Neuronal stem cell (in vitro differentiated cells): ENCODE results near the gene CEP85L.
A peak's percentile ranks its signal among the peaks of the same experiment; 100 is the strongest.

Source experiments
- DNase-seq: peaks from one replicate; pipeline ENCODE4 v3.0.0-alpha.2; 2013; ENCODE audit warnings: low spot score
- H2AFZ ChIP-seq: one replicate; pipeline ENCODE4 v1.6.1; 2013; ENCODE audit warnings: mild to moderate bottlenecking, low read length, inconsistent platforms
- H2AK5ac ChIP-seq: 2 replicates; pipeline ENCODE4 v1.6.1; 2013; ENCODE audit warnings: low read depth, mild to moderate bottlenecking, inconsistent platforms, low read length, moderate library complexity, mixed read lengths
- H2BK120ac ChIP-seq: 2 replicates; pipeline ENCODE4 v1.6.1; 2013; ENCODE audit warnings: low read depth, mild to moderate bottlenecking, inconsistent platforms, low read length, moderate library complexity, mixed read lengths
- H2BK12ac ChIP-seq: one replicate; pipeline ENCODE4 v1.6.1; 2013; ENCODE audit warnings: low read length, inconsistent platforms
- H2BK15ac ChIP-seq: 2 replicates; pipeline ENCODE4 v1.6.1; 2013; ENCODE audit warnings: mild to moderate bottlenecking, low read length, inconsistent platforms, mixed read lengths
- H2BK5ac ChIP-seq: one replicate; pipeline ENCODE4 v1.6.1; 2013; ENCODE audit warnings: inconsistent platforms, mild to moderate bottlenecking, low read length, moderate library complexity
- H3K14ac ChIP-seq: one replicate; pipeline ENCODE4 v1.6.1; 2013; ENCODE audit warnings: low read length, inconsistent platforms
- H3K18ac ChIP-seq: 2 replicates; pipeline ENCODE4 v1.6.1; 2013; ENCODE audit warnings: low read length, inconsistent platforms
- H3K23ac ChIP-seq: 2 replicates; pipeline ENCODE4 v1.6.1; 2013; ENCODE audit warnings: low read depth, mild to moderate bottlenecking, mixed read lengths, low read length, inconsistent platforms; ENCODE audit not compliant: poor library complexity
- H3K27ac ChIP-seq: replicated peaks from 3 replicates; pipeline ENCODE4 v1.5.1; 2013; ENCODE audit warnings: low read length, inconsistent platforms
- H3K27me3 ChIP-seq, 3 experiments: 2 replicates each; pipeline ENCODE4 v1.6.1; 2013; ENCODE audit warnings: low read length in 3 of 3, mild to moderate bottlenecking in 2 of 3, inconsistent platforms in 1 of 3, low read depth in 1 of 3, mixed read lengths in 1 of 3, moderate library complexity in 1 of 3; ENCODE audit not compliant: control insufficient read depth in 3 of 3, insufficient read depth in 3 of 3
- H3K36me3 ChIP-seq, 2 donors: replicated peaks in 1 of 2; 2 replicates each; pipeline ENCODE4 v1.6.1; 2013; ENCODE audit warnings: low read length in 2 of 2; ENCODE audit not compliant: control insufficient read depth in 2 of 2, insufficient read depth in 2 of 2
- H3K4ac ChIP-seq: 2 replicates; pipeline ENCODE4 v1.6.1; 2013; ENCODE audit warnings: inconsistent platforms, mild to moderate bottlenecking, low read length, moderate library complexity
- H3K4me1 ChIP-seq, 2 donors: 1 replicate in 1 of 2; 2 replicates in 1 of 2; pipeline ENCODE4 v1.6.1; 2013; ENCODE audit warnings: low read length in 2 of 2, low read depth in 1 of 2; ENCODE audit not compliant: control insufficient read depth in 2 of 2, insufficient read depth in 1 of 2
- H3K4me2 ChIP-seq: one replicate; pipeline ENCODE4 v1.6.1; 2013; ENCODE audit warnings: mild to moderate bottlenecking, low read length, inconsistent platforms; ENCODE audit not compliant: insufficient read depth, poor library complexity, severe bottlenecking
- H3K4me3 ChIP-seq, 2 donors: 2 replicates each; pipeline ENCODE4 v1.5.1; 2013; ENCODE audit warnings: low read length in 2 of 2, mild to moderate bottlenecking in 2 of 2, inconsistent platforms in 1 of 2, moderate library complexity in 1 of 2
- H3K79me1 ChIP-seq: one replicate; pipeline ENCODE4 v1.6.1; 2013; ENCODE audit warnings: low read depth, mild to moderate bottlenecking, inconsistent platforms, low read length, moderate library complexity
- H3K9ac ChIP-seq: one replicate; pipeline ENCODE4 v1.6.1; 2013; ENCODE audit warnings: mild to moderate bottlenecking, low read depth, low read length, inconsistent platforms; ENCODE audit not compliant: poor library complexity
- H3K9me3 ChIP-seq, 2 donors: replicated peaks in 1 of 2; 2 replicates each; pipeline versions ENCODE3 to v1.6.1; 2013; ENCODE audit warnings: low read length in 2 of 2, mild to moderate bottlenecking in 2 of 2, inconsistent platforms in 1 of 2, low read depth in 1 of 2, mixed read lengths in 1 of 2, moderate library complexity in 1 of 2; ENCODE audit not compliant: control insufficient read depth in 2 of 2, insufficient read depth in 1 of 2
- H4K8ac ChIP-seq: one replicate; pipeline ENCODE4 v1.6.1; 2013; ENCODE audit warnings: low read depth, mild to moderate bottlenecking, inconsistent platforms, low read length, moderate library complexity
- H4K91ac ChIP-seq: one replicate; pipeline ENCODE4 v1.6.1; 2013; ENCODE audit warnings: low read length, low read depth, mild to moderate bottlenecking, inconsistent platforms; ENCODE audit not compliant: poor library complexity
- WGBS, 2 donors: extraction: QIAGEN DNeasy Blood & Tissue Kit; methylation state at CpG; one replicate each; pipeline ENCODE4 v1.1.7; 2013; ENCODE audit warnings: missing lambda C conversion rate in 2 of 2, mixed read lengths in 1 of 2; ENCODE audit not compliant: insufficient read length in 2 of 2, insufficient replicate concordance in 1 of 2; ENCODE audit errors: extremely low coverage in 2 of 2; 5-methylcytosine and 5-hydroxymethylcytosine counted together

CEP85L gene

DNA sequence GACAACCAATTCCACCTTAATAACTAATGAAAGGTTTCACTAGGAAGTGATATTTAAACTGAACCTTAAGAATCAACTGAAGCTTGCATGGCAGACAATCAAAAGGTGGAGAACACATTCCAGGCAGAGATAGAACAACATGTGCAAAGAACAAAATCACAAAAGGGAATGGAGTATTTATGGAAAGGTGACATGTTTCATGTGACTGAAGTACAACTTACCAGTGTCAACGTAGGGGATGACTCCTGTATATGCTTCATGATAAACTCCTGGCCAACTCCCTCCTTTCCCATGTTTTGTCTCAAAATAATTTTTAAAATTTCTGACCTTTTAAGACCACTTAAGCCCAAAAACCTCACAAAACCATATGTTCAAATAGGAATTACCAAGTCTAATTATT, 96.7 kb downstream of the CEP85L start:
- no peak overlapping the region for H2AFZ ChIP-seq
- H2BK12ac ChIP-seq, result no peak overlapping the region
- H3K4me3 ChIP-seq, result no peak overlapping the region
- WGBS, 2 donors, result no CpG with 5 or more reads among the region's 1 CpG
- H3K4me2 ChIP-seq, result no peak overlapping the region
- H3K14ac ChIP-seq, result no peak overlapping the region
- H3K23ac ChIP-seq, result no peak overlapping the region
- no peaks in the 10 kb centered on the region for H3K4me1 ChIP-seq
- H2BK120ac ChIP-seq, result no peak overlapping the region
- H3K27me3 ChIP-seq, result no peaks in the 10 kb centered on the region
- H3K79me1 ChIP-seq, result no peaks in the 10 kb centered on the region
- no peak overlapping the region for H3K9ac ChIP-seq
- no peaks in the 10 kb centered on the region for H3K9me3 ChIP-seq
- no peak overlapping the region for H3K18ac ChIP-seq
- H2BK5ac ChIP-seq, result no peak overlapping the region
- H2AK5ac ChIP-seq, result no peak overlapping the region
- no peak for DNase-seq
- no peak overlapping the region for H3K27ac ChIP-seq
- no peak overlapping the region for H3K4ac ChIP-seq
- H3K36me3 ChIP-seq, result peaks cover 0 to 7% of the 10 kb centered on the region in 2 donors
- no peak overlapping the region for H2BK15ac ChIP-seq
- no peak overlapping the region for H4K8ac ChIP-seq
- no peak overlapping the region for H4K91ac ChIP-seq

DNA sequence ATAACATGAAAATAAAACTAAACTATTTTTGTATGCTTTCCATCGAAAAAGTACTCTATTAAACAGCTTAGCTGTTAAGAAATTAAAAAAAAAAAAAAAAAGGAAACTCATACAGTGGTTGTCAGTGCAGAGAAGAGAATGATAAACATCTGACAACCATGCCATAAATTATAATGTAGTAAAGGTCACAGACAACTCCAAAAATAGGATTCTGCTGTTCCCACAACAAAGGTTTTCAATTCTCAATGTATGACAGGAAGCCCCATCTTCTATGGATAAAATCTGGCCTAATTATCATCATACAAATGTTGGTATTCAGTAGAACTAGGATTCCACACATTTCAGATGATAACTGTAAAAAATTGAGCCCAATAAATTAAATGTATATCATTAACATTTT, 98.3 kb downstream of the CEP85L start:
- no peak overlapping the region for H2BK120ac ChIP-seq
- DNase-seq, result no peak
- H3K9me3 ChIP-seq, result no peaks in the 10 kb centered on the region
- H2AK5ac ChIP-seq, result no peak overlapping the region
- H4K8ac ChIP-seq, result no peak overlapping the region
- H2BK5ac ChIP-seq, result no peak overlapping the region
- H3K4ac ChIP-seq, result no peak overlapping the region
- H2BK15ac ChIP-seq, result no peak overlapping the region
- H3K4me2 ChIP-seq, result no peak overlapping the region
- H3K36me3 ChIP-seq, result peaks cover 0 to 7% of the 10 kb centered on the region in 2 donors
- H3K79me1 ChIP-seq, result no peaks in the 10 kb centered on the region
- no peaks in the 10 kb centered on the region for H3K4me1 ChIP-seq
- H3K23ac ChIP-seq, result no peak overlapping the region
- H2BK12ac ChIP-seq, result no peak overlapping the region
- H3K18ac ChIP-seq, result no peak overlapping the region
- no peak overlapping the region for H4K91ac ChIP-seq
- no peaks in the 10 kb centered on the region for H3K27me3 ChIP-seq
- H3K14ac ChIP-seq, result no peak overlapping the region
- H3K4me3 ChIP-seq, result no peak overlapping the region
- no peak overlapping the region for H2AFZ ChIP-seq
- no peak overlapping the region for H3K9ac ChIP-seq
- WGBS, 2 donors, result no CpG with 5 or more reads among the region's 1 CpG
- H3K27ac ChIP-seq, result no peak overlapping the region

DNA sequence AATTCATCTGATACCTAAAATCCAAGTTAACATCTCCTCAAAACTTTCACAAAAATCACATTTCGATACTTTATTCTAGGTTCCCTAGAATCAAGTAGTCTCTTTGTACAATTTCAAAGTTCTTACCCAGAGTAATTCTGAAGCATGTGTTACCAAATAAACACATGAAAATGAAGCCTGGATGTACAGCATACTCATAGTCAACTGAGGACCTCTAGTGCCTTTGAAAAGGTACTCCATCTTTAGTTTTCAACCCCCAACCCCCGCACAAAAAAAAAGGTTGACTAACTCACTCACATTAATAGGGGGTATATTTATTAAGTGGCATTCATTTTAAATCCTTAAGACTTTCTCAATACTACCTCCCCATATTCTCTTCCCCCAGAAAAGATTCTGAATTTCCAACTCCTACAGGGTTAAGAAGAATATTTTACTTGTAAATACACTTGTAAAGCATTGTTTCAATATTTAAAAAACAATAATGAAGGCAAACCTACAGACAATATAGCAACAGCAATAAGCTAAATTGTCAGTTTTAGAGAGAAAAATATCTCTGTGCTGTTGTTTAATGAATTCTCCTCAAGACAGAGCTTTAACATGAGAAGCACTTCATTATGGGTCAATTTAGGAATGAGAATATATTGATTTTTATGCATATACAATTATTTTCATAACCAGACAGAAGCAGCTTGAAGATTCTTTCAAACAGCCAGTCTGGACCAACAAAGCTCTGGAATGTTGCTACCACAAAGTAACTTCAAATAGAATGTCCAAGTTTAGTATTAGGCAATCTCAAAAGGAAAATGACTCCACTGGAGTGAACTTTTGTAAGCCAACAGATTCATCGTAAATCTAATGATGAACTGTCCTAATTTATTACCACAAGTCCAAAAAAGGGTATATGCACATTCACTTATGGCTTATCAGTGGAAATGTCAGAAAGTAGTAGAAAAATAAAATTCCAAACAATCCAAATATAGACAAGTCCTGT, 100.0 kb downstream of the CEP85L start:
- 100% methylated on average over 1 of the region's 3 CpGs; no CpG with 5 or more reads in 1 of the 2 donors for WGBS, 2 donors
- H2AFZ ChIP-seq, result no peak overlapping the region
- H4K91ac ChIP-seq, result no peak overlapping the region
- no peak overlapping the region for H2AK5ac ChIP-seq
- no peaks in the 10 kb centered on the region for H3K9me3 ChIP-seq
- H3K36me3 ChIP-seq, result peaks cover 0 to 7% of the 10 kb centered on the region in 2 donors
- no peak overlapping the region for H2BK12ac ChIP-seq
- H3K18ac ChIP-seq, result no peak overlapping the region
- H3K27me3 ChIP-seq, result no peaks in the 10 kb centered on the region
- no peaks in the 10 kb centered on the region for H3K4me1 ChIP-seq
- no peak overlapping the region for H3K4me3 ChIP-seq
- no peak overlapping the region for H3K4me2 ChIP-seq
- H2BK120ac ChIP-seq, result no peak overlapping the region
- no peak overlapping the region for H3K23ac ChIP-seq
- H3K27ac ChIP-seq, result no peak overlapping the region
- no peak overlapping the region for H2BK15ac ChIP-seq
- no peak overlapping the region for H2BK5ac ChIP-seq
- no peak overlapping the region for H3K14ac ChIP-seq
- H4K8ac ChIP-seq, result no peak overlapping the region
- H3K9ac ChIP-seq, result no peak overlapping the region
- no peaks in the 10 kb centered on the region for H3K79me1 ChIP-seq
- DNase-seq, result peak; percentile 15
- no peak overlapping the region for H3K4ac ChIP-seq

DNA sequence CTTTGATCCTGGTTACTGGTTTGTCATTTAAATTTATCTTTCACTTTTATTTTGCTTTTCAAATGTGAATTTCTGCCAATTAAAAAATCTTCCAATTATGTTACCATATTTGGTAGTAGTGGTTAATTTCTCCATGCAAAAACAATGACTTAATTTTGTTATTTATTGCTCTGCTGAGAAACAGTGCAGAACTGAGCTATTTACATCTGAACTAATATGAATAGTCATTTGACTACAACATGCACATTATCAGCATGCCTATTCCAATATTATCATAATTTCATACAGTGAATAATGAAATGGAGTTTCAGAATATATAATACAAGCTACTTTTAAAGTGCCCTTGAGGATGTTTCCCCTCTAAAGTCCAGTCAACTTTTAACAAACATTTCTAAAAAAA, 102.8 kb downstream of the CEP85L start:
- Histone ChIP-seq H3K4me3 (no peak overlapping the region), H3K9me3 (no peaks in the 10 kb centered on the region), H3K36me3 (no peaks in the 10 kb centered on the region), H2BK5ac (no peak overlapping the region), H2AFZ (no peak overlapping the region), H3K4me1 (no peaks in the 10 kb centered on the region), H2BK15ac (no peak overlapping the region), H3K79me1 (no peaks in the 10 kb centered on the region), H3K4ac (no peak overlapping the region), H3K27ac (no peak overlapping the region), H3K23ac (no peak overlapping the region), H3K18ac (no peak overlapping the region), H3K27me3 (no peaks in the 10 kb centered on the region), H2BK12ac (no peak overlapping the region), H3K14ac (no peak overlapping the region), H3K9ac (no peak overlapping the region), H2AK5ac (no peak overlapping the region), H4K91ac (no peak overlapping the region), H3K4me2 (no peak overlapping the region), H4K8ac (no peak overlapping the region), H2BK120ac (no peak overlapping the region)
- DNase-seq, result no peak
